Right atrium auricular region (tissue), 2 donors: ENCODE data around the gene TFB1M. TPM values are rescaled to one million over a fixed set of nuclear protein-coding genes. Genes with fewer than 3 reads are reported as not detected.
A peak's percentile ranks its signal among the peaks of the same experiment; 100 is the strongest.

ENCODE experiments used
- DNase-seq: peaks from one replicate; pipeline ENCODE4 v3.0.0-alpha.2; 2019; ENCODE audit warnings: low spot score
- H3K27ac ChIP-seq, 2 donors: fragments of 200-600 bp; sonication (generic); 1 replicate in 1 of 2; 2 replicates in 1 of 2; pipeline ENCODE4 v1.5.1; 2016 to 2019
- H3K27me3 ChIP-seq, 2 donors: fragments of 200-600 bp; sonication (generic); one replicate each; pipeline versions ENCODE4 v1.5.1 to v1.6.0; 2017 to 2019
- H3K36me3 ChIP-seq: fragments of 200-600 bp; sonication (generic); one replicate; pipeline ENCODE4 v1.5.1; 2016
- H3K4me1 ChIP-seq, 2 donors: fragments of 200-600 bp; sonication (generic); one replicate each; pipeline versions ENCODE4 v1.5.1 to v1.6.0; 2017 to 2019
- H3K4me3 ChIP-seq, 2 donors: fragments of 200-600 bp; sonication (generic); 1 replicate in 1 of 2; 2 replicates in 1 of 2; pipeline ENCODE4 v1.5.1; 2017 to 2019; ENCODE audit warnings: mild to moderate bottlenecking in 1 of 2, moderate library complexity in 1 of 2
- H3K9me3 ChIP-seq, 2 donors: fragments of 200-600 bp; sonication (generic); one replicate each; pipeline ENCODE4 v1.5.1; 2019
- CTCF ChIP-seq, 2 donors: fragments of 200-600 bp; sonication (generic); IDR thresholded peaks; one replicate each; pipeline ENCODE4 v1.5.1; 2019; ENCODE audit warnings: antibody characterized with exemption in 2 of 2
- total RNA-seq, 2 donors: library from RNA; depleted of rRNA; stranded (reverse); fragments of >200 nt; gene quantifications; one replicate each; pipeline ENCODE4 v1.1.0, GENCODE V29; 2016

The TFB1M gene
- total RNA-seq, 2 donors from 2014 or later = 10.7 to 11.1 TPM

- no peaks in the 10 kb centered on the region for H3K9me3 ChIP-seq
- H3K4me1 ChIP-seq = no peaks in the 10 kb centered on the region
- H3K27ac ChIP-seq = no peak overlapping the region
- no peaks in the 10 kb centered on the region for H3K27me3 ChIP-seq
- no peak overlapping the region for H3K4me3 ChIP-seq
- DNase-seq = no peak
- no peak for TF ChIP-seq CTCF (IDR thresholded peaks at IDR 0.05)
- no peaks in the 10 kb centered on the region for H3K36me3 ChIP-seq
Measured at GRCh38 chr6:155328074-155328538, 13.8 kb upstream of the TFB1M start.

GRCh38 chr6:155327326-155328073 is 13.2 kb upstream of the TFB1M start:
- Histone ChIP-seq H3K9me3 (no peaks in the 10 kb centered on the region), H3K36me3 (no peaks in the 10 kb centered on the region), H3K4me3 (no peak overlapping the region), H3K4me1 (no peaks in the 10 kb centered on the region), H3K27ac (no peak overlapping the region), H3K27me3 (no peaks in the 10 kb centered on the region)
- TF ChIP-seq CTCF (IDR thresholded peaks at IDR 0.05) = peak; percentile 63 to 84
- DNase-seq = peak; percentile 70

DNA sequence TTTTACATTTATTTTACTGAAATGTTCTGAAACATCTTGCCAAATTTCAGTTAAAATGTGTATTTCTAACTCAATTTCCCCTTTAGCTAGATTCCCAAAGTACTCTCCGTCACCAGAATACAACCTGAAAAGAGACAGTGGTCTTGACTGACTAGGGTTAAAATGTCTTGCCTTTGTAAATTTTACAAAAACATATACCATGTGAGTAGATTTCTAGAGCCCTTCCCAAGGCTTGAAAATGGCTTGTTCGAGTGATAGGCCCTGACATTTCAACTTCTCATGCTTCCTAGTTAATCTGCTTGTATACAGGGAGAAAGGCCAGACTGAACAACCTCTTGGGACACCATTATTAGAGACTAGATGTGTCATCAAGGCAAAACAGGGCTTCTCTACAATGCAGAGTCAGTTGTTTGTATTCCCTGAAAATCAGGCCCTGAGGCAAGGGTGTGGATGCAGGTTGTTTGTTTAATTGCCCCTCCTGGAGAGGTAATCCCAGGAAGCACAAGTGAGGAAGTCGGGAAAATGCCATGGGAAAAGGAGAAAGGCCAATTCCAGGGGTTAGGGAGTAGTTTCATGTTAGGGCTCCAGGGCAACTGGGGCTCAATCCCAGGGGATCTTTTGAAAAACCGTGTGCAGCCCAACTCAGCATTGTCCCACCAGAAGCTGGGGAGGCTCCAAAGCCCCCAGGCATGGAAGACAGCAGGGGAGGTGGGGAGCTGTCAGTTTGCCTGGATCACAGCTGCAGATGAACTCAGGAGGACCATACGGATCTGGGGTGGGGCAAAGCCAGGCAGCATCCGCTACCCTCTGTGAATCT is 11.6 kb upstream of the TFB1M start:
- no peak for TF ChIP-seq CTCF (IDR thresholded peaks at IDR 0.05)
- H3K27ac ChIP-seq = no peak overlapping the region
- no peak overlapping the region for H3K4me3 ChIP-seq
- H3K27me3 ChIP-seq = no peaks in the 10 kb centered on the region
- DNase-seq = no peak
- no peaks in the 10 kb centered on the region for H3K4me1 ChIP-seq
- H3K36me3 ChIP-seq = no peaks in the 10 kb centered on the region
- H3K9me3 ChIP-seq = no peaks in the 10 kb centered on the region

GRCh38 chr6:155324993-155325392 is 10.7 kb upstream of the TFB1M start:
- Histone ChIP-seq H3K4me3 (no peak overlapping the region), H3K9me3 (no peaks in the 10 kb centered on the region), H3K36me3 (no peaks in the 10 kb centered on the region), H3K27ac (no peak overlapping the region), H3K4me1 (no peaks in the 10 kb centered on the region), H3K27me3 (no peaks in the 10 kb centered on the region)
- no peak for DNase-seq
- TF ChIP-seq CTCF (IDR thresholded peaks at IDR 0.05) = no peak

- DNase-seq = no peak
Measured at GRCh38 chr6:155324172-155324571, 9.9 kb upstream of the TFB1M start.

More at GRCh38 chr6:155324172-155324571, 9.9 kb upstream of the TFB1M start:
- Histone ChIP-seq H3K27ac (no peak overlapping the region), H3K36me3 (no peaks in the 10 kb centered on the region), H3K9me3 (no peaks in the 10 kb centered on the region), H3K4me1 (no peaks in the 10 kb centered on the region), H3K27me3 (no peaks in the 10 kb centered on the region), H3K4me3 (no peak overlapping the region)
- no peak for TF ChIP-seq CTCF (IDR thresholded peaks at IDR 0.05)
